ENCODE data around the gene PPP1R1A.

PPP1R1A gene

DNA sequence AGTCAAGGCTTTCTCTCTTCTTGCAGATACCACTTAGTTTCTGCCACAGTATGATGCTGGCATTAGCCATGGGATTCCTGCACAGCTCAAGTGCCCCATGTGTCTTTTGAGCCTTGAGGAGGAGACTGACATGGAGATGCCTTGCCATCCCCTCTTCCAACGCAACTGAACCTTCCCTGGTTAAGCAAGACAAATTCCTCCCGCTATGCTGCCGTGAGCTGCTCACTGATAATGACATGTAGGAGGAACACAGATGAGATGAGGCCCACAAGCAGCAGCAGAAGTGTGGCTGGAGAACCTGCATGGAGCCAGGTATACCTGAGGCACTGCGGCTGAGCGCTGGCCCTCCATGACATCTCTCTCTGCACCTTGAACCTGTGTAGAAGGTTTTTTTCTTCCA lies 15.4 kb upstream of the PPP1R1A start:
- in situ Hi-C loops (cut with MboI; ENCODE audit: low sequenced_read_pairs): no loop called here

DNA sequence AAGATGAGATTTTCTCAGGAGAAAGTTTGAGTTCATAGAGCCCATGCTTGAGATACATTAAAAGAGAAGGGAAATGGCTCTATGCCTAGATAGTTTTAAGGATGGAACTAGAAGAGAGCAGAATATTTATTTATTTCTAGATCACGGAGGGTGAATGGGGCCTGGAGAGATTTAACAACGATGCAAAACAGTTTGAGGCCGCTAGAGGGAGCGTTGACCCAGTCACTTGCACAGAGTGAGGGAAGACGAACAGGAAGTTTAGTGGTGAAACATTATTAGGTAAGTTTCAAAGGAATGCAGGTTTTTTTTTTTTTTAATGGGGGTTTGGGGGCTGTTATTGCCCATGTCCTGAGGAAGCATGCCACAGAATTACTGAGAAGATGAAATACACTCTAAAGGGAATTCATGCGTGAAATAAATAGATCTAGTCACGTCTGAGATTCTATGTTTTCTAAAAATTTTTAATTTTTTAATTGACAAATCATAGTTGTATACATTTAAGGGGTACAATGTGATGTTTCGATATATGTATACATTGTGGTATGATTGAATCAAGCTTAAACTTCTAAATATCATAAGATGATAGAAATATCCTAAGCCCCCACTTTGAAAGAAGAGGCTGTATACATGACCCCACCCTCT lies 14.8 kb upstream of the PPP1R1A start:
- in situ Hi-C loops (cut with MboI; ENCODE audit: low sequenced_read_pairs): no loop called here

DNA sequence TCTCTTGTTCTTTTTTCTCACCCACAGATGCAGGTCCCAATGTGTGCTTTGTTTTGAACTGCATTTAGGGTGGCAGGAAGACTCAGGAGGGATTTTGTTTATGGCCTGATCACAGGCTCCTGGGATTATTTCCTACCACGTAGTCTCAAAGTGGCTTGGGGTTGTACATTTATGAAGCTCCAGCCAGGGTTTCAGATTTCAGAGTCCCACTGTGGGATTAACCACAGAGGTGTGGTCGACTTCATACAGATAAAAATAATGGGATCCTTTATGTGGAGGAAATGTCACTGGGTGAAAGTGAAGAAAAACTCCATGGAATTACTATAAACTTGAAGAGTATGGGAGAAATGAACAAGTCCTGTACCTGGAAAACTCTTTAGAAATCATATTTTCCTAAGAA lies 14.2 kb upstream of the PPP1R1A start:
- in situ Hi-C loops (cut with MboI; ENCODE audit: low sequenced_read_pairs): no loop called here

DNA sequence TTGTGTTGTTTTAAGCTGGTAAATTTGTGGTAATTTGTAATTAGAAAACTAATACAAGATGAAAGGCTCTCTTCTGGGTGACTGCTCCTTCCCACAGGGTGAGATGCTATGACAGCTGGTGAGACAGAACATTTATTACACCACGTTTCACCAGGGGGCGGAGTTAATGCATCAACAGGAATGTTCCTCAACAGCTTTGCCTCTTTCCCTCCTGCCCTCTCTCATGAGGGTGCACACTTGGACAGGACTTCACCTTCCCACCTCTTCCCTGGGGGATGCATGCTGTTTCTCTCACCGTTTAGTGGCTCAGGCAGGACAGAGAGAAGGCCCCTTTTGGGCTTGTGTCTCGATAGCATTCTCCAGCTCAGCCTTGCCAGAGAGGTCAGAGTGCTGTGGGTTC lies 13.4 kb upstream of the PPP1R1A start:
- in situ Hi-C loops (cut with MboI; ENCODE audit: low sequenced_read_pairs): no loop called here

DNA sequence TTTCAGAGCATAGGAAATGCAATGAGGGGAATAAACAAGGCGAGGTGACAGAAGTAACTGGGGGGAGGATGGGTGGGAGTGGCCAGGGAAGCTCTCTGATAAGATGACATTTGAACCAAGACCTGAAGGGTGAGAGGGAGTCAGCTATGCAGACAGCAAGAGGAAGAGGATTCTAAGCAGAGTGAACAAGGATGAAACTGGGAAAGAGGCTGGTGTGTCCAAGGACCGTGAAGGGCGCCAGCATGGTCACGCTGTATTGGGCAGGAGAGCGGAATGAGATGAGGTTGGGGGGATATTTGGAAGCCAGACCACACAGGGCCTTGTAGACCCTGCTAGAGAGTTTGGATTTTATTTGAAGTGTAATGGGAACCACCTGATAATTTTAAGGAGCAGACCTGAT lies 10.5 kb upstream of the PPP1R1A start:
- in situ Hi-C loops (cut with MboI; ENCODE audit: low sequenced_read_pairs): loop anchor here (25.0 kb wide), 1 partner anchor 112 kb away; the partner anchor contains the start of gene NCKAP1L

DNA sequence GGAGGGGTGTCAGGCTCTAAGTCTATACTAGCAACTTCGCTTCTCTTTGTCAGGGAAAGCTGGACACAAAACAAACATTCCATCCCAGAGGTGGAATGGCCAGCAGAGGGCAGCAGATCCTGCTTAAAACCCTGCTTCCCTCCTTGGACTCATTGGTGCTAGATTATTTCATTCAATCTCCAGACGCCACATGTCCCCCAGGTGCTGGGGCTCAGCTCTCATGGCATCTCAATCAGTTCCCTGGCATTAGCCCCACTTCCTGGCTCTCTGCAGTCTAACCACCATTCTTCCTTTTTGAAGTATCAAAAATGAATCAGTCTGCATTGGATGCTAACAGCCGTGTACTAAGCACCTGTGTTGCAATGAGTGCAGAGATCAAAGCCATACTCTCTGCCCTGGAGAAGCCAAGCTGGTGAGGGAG lies 8.1 kb upstream of the PPP1R1A start:
- in situ Hi-C loops (cut with MboI; ENCODE audit: low sequenced_read_pairs): loop anchor here (25.0 kb wide), 1 partner anchor 109 kb away; the partner anchor contains the start of gene NCKAP1L

DNA sequence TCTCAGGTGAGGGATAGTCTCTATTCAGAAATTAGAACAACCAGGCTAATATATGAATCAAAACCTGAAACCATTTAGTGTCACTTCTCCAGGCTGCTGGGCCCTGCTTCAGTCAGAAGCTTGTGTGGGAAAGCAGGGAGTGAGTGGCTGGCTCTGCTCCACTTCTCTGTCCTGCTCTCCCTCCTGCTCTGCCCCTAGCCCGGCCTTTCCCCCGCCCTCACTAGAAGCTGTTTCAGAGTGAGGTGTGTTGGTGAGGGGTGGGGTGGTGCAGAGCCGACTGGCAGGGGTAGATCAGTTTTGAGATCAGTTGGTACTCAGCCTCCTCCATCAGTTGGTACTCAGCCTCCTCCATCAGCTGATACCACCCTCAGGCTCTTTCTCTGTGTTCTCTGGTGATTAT lies 7.0 kb upstream of the PPP1R1A start:
- in situ Hi-C loops (cut with MboI; ENCODE audit: low sequenced_read_pairs): loop anchor here (25.0 kb wide), 1 partner anchor 108 kb away; the partner anchor contains the start of gene NCKAP1L

DNA sequence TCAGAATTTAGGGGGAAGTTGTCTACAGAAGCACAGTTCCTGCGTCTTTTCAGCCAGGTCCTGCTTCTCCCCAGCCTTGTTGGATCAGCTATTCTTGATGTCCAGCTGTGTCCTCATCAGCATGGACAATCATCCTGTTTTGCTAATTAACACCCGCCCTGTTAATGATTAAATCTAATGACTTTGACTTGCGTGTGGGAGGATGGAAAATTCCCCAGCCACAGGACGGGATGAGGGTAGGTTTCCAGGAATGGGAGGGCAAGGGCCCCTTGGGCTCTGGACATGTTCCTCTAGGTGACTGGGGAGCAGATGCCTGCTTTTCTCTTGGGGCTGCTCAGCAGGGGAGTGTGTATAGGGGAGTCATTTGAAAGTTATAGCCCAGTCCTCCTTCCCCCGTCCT lies 5.3 kb upstream of the PPP1R1A start:
- in situ Hi-C loops (cut with MboI; ENCODE audit: low sequenced_read_pairs): loop anchor here (25.0 kb wide), 1 partner anchor 106 kb away; the partner anchor contains the start of gene NCKAP1L

DNA sequence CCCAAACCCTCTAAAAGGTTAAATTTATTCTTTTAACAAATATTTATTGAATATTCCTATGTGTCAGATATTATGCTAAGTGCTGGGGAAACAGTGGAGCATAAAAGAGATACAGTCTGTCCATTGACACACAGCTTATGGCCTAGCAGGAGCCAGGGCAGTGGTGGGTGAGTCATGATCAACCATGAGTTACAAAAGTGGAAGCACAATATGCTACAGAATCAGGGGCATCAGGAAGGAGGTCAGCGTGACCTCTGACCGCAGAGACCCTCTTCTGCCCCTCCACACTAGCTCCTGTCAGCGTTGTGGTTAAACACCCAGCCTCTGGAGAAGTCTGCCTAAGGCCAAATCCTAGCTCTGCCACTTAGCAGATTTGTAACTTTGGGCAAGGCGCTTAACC lies 4.7 kb upstream of the PPP1R1A start:
- in situ Hi-C loops (cut with MboI; ENCODE audit: low sequenced_read_pairs): loop anchor here (25.0 kb wide), 1 partner anchor 106 kb away; the partner anchor contains the start of gene NCKAP1L

DNA sequence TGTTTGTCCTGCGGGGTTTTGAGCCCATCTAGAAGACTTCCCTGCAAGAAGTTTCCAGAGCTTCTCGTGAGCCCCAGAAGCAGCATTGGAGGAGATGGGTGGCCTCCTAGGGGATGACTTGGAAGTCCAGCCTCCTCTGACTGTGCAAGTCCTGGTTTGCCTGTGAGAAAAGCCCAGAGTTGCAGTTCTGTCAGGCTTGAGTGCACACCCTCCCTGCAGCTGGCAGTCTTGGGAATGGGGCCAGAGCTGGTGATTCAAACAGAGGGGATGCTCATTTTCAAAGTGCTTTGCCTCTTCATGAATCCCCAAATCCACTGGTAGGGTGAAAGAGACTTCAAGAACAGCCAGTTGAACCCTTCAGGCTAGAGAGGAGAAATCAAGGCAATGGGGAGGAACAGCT lies 3.9 kb upstream of the PPP1R1A start:
- in situ Hi-C loops (cut with MboI; ENCODE audit: low sequenced_read_pairs): loop anchor here (25.0 kb wide), 1 partner anchor 105 kb away; the partner anchor contains the start of gene NCKAP1L

DNA sequence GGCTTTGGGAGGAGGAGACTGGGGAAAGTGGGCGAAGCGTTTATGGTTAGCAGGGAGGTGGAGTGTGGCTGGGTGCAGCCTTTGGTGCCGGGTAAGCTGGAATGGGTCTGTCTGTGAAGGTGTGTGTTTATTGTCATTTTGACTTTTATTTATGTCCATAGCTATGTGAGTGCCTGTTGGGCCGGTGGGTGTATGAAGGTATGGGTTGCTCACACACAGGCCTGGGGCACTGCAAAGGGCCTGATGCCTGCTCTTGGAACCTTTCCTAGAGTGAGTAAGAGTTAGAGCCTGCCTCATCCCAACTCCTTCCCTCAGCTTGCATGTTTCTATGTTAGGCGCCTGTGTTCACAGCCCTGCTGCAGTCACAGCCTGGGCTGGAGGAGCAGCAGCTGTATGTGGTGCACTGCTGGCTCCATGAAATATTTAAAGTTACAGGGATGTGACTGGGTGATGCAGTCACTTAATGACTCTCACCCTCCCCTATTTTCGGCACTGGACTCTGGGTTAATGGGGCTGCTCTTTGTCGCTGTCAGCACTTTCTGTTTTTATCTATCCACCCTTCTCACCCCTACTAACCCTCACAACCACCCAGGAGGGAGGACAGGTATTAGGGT lies 2.6 kb upstream of the PPP1R1A start:
- in situ Hi-C loops (cut with MboI; ENCODE audit: low sequenced_read_pairs): loop anchor here (25.0 kb wide), 1 partner anchor 104 kb away; the partner anchor contains the start of gene NCKAP1L

DNA sequence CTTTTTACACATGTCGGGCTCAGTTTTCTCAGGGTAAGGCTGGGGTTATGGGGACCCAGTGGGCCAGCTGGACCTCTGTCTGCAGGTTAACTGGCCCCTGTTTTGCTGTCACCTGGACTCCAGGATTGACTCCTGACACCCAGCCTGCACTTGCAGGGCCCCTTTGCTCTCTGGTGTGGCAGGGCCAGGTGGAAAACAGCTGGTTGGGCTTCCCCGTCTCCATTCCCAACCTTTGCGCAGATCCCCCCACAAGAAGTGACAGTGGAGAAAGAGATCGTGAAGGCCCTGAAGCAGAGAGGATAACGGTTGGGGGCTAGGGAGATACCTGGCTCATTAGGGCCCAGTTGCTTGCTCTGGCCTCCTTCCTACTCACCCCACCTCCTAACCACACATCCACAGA lies 1.5 kb upstream of the PPP1R1A start:
- in situ Hi-C loops (cut with MboI; ENCODE audit: low sequenced_read_pairs): loop anchor here (25.0 kb wide), 1 partner anchor 103 kb away; the partner anchor contains the start of gene NCKAP1L

DNA sequence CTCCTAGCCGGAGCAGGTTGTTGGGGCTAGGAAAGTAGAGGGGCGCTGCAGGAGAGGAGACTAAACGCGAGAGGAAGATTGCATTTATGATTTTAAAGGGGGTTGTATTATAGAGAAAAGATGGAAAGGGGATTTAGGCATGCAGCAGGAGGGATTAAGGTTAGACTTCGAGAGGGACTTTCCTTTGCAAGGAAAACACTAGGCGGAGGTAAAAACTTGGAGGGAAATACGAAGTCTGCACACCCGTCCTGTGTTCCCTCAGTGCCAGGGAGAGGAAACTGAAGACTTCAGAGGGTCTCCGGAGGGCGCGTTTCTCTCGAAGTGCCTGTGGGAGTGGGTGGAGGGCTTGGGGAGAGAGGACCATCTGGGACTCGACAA lies 420 bp upstream of the PPP1R1A start:
- in situ Hi-C loops (cut with MboI; ENCODE audit: low sequenced_read_pairs): loop anchor here (25.0 kb wide), 1 partner anchor 102 kb away; the partner anchor contains the start of gene NCKAP1L

DNA sequence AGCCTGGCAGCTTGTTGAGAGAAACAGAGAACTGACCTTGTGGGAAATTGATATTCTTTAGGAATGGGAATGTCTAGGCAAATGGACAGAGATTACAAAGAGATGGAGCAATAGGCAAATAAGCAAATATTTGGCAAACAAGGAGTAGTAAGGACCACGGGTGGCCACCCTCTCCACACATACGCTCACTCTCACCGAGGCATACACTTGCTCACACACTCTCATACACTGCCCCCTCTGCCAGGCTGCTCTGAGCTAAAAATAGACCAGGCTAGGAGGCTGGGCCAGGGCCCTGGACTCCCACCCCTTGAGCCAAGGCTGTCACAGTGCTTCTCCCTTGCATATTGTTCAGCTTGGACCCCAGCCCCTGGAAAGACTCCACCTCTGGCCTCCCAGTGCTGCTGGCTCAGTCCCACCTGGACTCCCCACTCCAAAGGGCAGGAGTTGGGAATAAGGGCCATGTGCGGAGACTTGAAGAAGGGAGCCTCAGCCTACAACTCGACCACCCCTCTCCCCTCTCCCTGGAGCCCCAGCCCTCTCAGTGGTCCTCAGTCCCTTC lies 1.1 kb downstream of the PPP1R1A start:
- in situ Hi-C loops (cut with MboI; ENCODE audit: low sequenced_read_pairs): loop anchor here (25.0 kb wide), 1 partner anchor 100 kb away; the partner anchor contains the start of gene NCKAP1L

DNA sequence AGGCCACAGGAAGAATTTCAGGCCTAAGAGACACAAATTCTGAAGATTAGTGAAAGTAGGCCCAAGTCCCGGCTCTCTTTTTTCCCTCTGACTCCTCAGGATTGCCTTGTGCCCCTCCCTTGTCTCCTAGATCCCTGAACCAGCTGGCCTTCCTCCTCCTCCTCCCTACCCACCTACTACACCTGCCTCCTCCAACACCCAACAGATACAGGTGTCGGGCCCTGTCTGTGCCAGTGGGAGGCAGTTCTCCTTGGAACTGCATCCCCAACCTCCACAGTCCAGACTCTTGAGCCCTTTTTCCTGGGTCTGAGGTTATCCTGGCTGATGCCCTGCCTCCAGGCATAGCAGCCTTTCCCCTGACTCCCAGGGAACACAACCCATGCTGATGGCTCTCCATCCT lies 1.8 kb downstream of the PPP1R1A start:
- in situ Hi-C loops (cut with MboI; ENCODE audit: low sequenced_read_pairs): loop anchor here (25.0 kb wide), 1 partner anchor 99 kb away; the partner anchor contains the start of gene NCKAP1L

DNA sequence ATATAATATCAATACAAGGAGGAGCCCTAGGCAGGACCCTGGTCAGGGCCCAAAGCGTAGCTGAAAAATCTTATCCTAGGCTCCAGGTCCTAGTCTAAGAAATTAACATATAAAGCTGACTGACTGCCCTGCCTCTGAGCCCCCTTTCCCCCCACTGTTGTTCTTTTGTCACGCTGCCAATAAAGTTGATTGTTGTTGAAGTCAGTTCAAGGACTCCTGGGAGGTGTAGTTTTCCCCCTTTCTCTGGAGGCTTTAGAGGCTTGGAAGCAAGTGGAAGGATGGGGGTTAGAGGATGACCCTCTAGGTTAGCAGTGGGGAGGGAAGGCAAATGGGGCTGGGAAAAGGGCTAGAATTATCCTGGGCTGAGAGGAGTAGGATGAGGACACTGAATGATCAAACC lies 3.2 kb downstream of the PPP1R1A start:
- in situ Hi-C loops (cut with MboI; ENCODE audit: low sequenced_read_pairs): loop anchor here (25.0 kb wide), 1 partner anchor 98 kb away; the partner anchor contains the start of gene NCKAP1L

DNA sequence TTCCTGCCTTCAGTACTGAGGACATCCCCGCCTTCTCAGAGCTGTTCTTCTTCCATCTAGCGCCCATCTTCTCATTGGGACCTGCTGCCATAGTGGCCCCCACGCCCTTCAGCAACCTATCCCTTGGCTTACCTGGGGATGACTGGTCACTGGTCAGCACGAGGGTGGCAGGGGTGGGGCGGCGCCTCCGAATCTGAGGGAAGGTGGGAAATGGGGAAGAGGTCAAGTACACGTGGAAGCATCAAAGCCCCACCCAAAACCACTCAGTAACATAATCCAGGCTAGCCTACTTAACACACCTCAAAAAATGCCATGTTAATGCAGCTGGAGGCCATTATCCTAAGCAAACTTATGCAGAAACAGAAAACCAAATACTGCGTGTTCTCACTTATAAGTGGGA lies 4.3 kb downstream of the PPP1R1A start:
- in situ Hi-C loops (cut with MboI; ENCODE audit: low sequenced_read_pairs): loop anchor here (25.0 kb wide), 1 partner anchor 97 kb away; the partner anchor contains the start of gene NCKAP1L

DNA sequence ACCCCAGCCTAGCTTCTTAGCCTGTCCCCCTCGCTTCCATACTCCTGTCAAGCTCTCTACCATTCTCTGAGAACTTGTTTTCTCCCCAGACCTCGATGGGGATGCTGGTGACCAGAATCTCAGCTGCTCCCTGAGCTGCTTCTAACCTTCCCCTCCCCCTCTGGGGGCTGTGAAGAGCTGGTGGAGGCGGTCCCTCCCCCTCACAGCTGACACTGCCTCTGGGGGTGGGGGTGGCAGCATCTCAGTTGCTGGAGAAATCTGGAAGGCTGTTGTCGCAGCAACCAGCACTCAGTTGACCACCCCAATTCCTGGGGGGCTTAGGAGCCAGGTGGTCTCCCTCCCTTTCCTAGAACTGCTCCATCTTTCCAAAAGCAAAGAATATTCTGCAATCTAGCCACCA lies 4.7 kb downstream of the PPP1R1A start:
- in situ Hi-C loops (cut with MboI; ENCODE audit: low sequenced_read_pairs): loop anchor here (25.0 kb wide), 1 partner anchor 96 kb away; the partner anchor contains the start of gene NCKAP1L

DNA sequence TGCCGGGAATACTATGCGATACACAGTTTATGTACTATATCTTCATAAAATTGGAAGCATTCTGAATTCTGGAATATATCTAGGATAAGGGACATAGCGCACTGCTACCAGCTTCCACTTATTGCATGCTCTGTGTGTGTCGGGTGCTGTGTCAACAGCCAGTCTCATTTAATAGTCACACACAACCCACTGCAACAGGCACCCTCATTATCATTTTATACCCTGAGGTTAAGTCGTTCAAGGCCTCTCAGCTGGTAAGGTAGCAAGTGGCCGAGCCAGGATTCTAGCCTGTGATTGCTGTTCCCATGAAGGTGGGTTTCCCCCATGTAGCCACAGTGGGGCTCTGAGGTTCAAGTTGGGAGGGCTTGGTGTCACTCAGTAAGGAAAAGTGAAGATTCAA lies 7.0 kb downstream of the PPP1R1A start:
- in situ Hi-C loops (cut with MboI; ENCODE audit: low sequenced_read_pairs): loop anchor here (25.0 kb wide), 1 partner anchor 94 kb away; the partner anchor contains the start of gene NCKAP1L

DNA sequence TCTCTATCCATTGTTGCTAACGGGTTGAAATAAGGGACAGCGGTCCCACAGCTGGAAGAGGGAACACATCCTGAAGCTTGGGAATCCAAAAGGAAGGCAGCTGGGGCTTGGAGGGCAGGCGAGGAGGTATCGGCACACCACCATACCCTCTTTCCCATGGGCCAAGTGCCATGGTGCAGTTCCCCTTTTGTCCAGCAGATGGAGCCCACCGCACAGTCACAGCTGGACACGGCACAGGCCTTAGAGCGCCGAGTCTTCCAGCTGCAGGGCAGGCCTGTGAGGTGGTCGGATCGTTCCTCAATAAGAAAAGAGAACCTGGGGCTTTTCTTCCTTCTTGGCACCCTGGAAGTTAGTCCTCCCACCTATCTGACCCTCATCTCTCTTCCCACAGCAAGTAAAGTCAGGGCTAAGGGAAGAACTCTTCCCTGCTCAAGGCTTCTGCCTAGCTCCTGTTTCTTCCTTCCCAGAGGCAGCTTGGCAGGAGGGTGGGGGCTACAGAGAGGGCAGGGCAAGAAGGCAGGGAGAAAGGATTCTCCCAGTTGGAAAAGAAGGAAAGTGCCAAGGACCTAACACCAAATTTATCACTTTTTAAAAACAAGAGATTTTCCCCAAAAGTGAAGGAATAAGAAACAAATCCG lies 8.6 kb downstream of the PPP1R1A start:
- in situ Hi-C loops (cut with MboI; ENCODE audit: low sequenced_read_pairs): loop anchor here (25.0 kb wide), 1 partner anchor 93 kb away; the partner anchor contains the start of gene NCKAP1L

DNA sequence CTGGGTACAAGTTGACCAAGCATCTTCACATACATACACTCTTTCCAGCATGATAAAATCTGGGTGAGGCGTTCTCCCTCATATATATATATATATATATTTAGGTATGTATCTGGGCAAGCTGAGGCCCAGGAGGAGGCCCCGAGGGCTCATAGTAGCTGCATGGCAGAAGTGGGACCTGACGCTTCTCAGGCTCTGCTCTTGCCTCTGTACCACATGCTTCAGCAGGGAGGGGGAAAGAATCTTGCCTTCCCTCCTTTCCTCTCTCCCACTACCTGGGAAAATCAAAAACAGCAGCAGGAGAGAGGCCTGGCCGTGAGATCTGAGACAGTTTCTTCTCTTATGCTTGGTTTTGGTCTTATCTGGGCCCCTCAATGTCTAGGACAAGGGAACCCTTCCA lies 9.2 kb downstream of the PPP1R1A start:
- in situ Hi-C loops (cut with MboI; ENCODE audit: low sequenced_read_pairs): loop anchor here (25.0 kb wide), 1 partner anchor 92 kb away; the partner anchor contains the start of gene NCKAP1L
